ENCODE data around the gene UGT1A8. TPM values are rescaled to one million over a fixed set of nuclear protein-coding genes. Genes with fewer than 3 reads are reported as not detected.

The UGT1A8 gene
- total RNA-seq, 1 donor from 2014 or later = not detected

GRCh38 chr2:233602076-233602475 lies 15.4 kb upstream of the UGT1A8 start:
- ATAC-seq (ENCODE audit: low read depth) = no peak
- DNase-seq = no peak
- Mint-ChIP-seq H3K4me3 (no peak overlapping the region), H3K9me3 (peaks cover 2% of the 10 kb centered on the region), H3K27ac (no peak overlapping the region), H3K36me3 (ENCODE audit: low read depth) (no peaks in the 10 kb centered on the region), H3K4me1 (no peaks in the 10 kb centered on the region), H3K27me3 (peaks cover 19% of the 10 kb centered on the region)
- CTCF ChIA-PET = no interaction called here
- TF ChIP-seq, protein P1, sequence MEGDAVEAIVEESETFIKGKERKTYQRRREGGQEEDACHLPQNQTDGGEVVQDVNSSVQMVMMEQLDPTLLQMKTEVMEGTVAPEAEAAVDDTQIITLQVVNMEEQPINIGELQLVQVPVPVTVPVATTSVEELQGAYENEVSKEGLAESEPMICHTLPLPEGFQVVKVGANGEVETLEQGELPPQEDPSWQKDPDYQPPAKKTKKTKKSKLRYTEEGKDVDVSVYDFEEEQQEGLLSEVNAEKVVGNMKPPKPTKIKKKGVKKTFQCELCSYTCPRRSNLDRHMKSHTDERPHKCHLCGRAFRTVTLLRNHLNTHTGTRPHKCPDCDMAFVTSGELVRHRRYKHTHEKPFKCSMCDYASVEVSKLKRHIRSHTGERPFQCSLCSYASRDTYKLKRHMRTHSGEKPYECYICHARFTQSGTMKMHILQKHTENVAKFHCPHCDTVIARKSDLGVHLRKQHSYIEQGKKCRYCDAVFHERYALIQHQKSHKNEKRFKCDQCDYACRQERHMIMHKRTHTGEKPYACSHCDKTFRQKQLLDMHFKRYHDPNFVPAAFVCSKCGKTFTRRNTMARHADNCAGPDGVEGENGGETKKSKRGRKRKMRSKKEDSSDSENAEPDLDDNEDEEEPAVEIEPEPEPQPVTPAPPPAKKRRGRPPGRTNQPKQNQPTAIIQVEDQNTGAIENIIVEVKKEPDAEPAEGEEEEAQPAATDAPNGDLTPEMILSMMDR (IDR thresholded peaks at IDR 0.05) = no peak
- POLR2A ChIA-PET = no interaction called here
- intact Hi-C loops (cut with micrococcal nuclease) = no loop called here

DNA sequence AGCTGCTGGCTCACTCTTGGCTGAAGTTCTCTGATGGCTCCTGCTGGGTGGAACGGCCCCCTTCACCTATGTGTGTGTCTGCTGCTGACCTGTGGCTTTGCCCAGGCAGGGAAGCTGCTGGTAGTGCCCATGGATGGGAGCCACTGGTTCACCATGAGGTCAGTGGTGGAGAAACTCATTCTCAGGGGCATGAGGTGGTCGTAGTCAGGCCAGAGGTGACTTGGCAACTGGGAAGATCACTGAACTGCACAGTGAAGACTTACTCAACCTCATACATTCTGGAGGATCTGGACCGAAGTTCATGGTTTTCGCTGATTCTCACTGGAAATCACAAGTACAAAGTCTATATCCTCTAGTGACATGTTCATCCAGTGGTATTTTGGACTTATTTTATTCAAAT lies 13.9 kb upstream of the UGT1A8 start:
- H3K9me3 Mint-ChIP-seq = peaks cover 2% of the 10 kb centered on the region
- no peak for ATAC-seq (ENCODE audit: low read depth)
- peaks cover 19% of the 10 kb centered on the region for H3K27me3 Mint-ChIP-seq
- intact Hi-C loops (cut with micrococcal nuclease) = no loop called here
- ChIA-PET CTCF (no interaction called here), POLR2A (no interaction called here)
- H3K4me3 Mint-ChIP-seq = no peak overlapping the region
- no peaks in the 10 kb centered on the region for H3K36me3 Mint-ChIP-seq (ENCODE audit: low read depth)
- DNase-seq = no peak
- TF ChIP-seq, protein P1 (IDR thresholded peaks at IDR 0.05) = no peak
- no peak overlapping the region for H3K27ac Mint-ChIP-seq
- H3K4me1 Mint-ChIP-seq = no peaks in the 10 kb centered on the region

- intact Hi-C loops (cut with micrococcal nuclease) = no loop called here
- TF ChIP-seq, protein P1 (IDR thresholded peaks at IDR 0.05) = no peak
- Mint-ChIP-seq H3K36me3 (ENCODE audit: low read depth) (no peaks in the 10 kb centered on the region), H3K4me3 (no peak overlapping the region), H3K27me3 (peaks cover 19% of the 10 kb centered on the region), H3K9me3 (peaks cover 2% of the 10 kb centered on the region), H3K27ac (no peak overlapping the region), H3K4me1 (no peaks in the 10 kb centered on the region)
- ATAC-seq (ENCODE audit: low read depth) (no peak), DNase-seq (no peak)
- ChIA-PET CTCF (no interaction called here), POLR2A (no interaction called here)
Measured at GRCh38 chr2:233604826-233605225, 12.6 kb upstream of the UGT1A8 start.

DNA sequence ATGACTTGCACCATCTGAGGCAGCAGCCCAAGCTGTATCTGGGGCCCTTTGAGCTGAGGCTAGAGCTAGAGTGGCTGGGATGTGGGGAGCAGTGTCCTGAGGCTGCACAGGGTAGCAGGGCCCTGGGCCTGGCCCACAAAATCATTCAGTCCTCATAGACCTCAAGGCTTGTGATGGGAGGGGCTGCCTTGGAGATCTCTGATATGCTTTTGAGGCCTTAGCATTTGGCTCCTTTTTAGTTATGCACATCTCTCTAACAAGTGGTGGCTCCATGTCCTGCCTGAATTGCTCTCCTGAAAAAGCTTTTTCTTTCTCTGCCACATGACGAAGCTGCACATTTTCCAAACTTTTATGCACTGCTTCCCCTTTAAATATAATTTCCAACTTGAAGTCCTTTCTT lies 11.8 kb upstream of the UGT1A8 start:
- ChIA-PET POLR2A (no interaction called here), CTCF (no interaction called here)
- intact Hi-C loops (cut with micrococcal nuclease) = no loop called here
- no peak overlapping the region for H3K27ac Mint-ChIP-seq
- TF ChIP-seq, protein P1 (IDR thresholded peaks at IDR 0.05) = no peak
- H3K4me3 Mint-ChIP-seq = no peak overlapping the region
- DNase-seq (no peak), ATAC-seq (ENCODE audit: low read depth) (no peak)
- H3K27me3 Mint-ChIP-seq = peaks cover 12% of the 10 kb centered on the region
- no peaks in the 10 kb centered on the region for H3K36me3 Mint-ChIP-seq (ENCODE audit: low read depth)
- no peaks in the 10 kb centered on the region for H3K4me1 Mint-ChIP-seq
- H3K9me3 Mint-ChIP-seq = peaks cover 6% of the 10 kb centered on the region

GRCh38 chr2:233611284-233611683 lies 6.1 kb upstream of the UGT1A8 start:
- Mint-ChIP-seq H3K27me3 (peaks cover 20% of the 10 kb centered on the region), H3K9me3 (peaks cover 13% of the 10 kb centered on the region), H3K4me1 (no peaks in the 10 kb centered on the region), H3K36me3 (ENCODE audit: low read depth) (no peaks in the 10 kb centered on the region), H3K4me3 (no peak overlapping the region), H3K27ac (no peak overlapping the region)
- DNase-seq = no peak
- ATAC-seq (ENCODE audit: low read depth) = no peak
- POLR2A ChIA-PET = no interaction called here
- intact Hi-C loops (cut with micrococcal nuclease) = no loop called here
- CTCF ChIA-PET = no interaction called here
- TF ChIP-seq, protein P1 (IDR thresholded peaks at IDR 0.05) = no peak

Measured in activated B cell treated with CpG ODN at 0.5 μM for 24 hours (primary cell).